Ramos (cell line): Measurements from ENCODE around the gene PNMT.

ENCODE experiments used
- in situ Hi-C: fragments of 300-500 bp; cut with MboI; formaldehyde crosslinking; loops from one replicate; pipeline ENCODE4 v1.14.3; 2022; ENCODE audit warnings: low sequenced_read_pairs; ENCODE audit not compliant: unreplicated experiment

Gene PNMT, protein sequence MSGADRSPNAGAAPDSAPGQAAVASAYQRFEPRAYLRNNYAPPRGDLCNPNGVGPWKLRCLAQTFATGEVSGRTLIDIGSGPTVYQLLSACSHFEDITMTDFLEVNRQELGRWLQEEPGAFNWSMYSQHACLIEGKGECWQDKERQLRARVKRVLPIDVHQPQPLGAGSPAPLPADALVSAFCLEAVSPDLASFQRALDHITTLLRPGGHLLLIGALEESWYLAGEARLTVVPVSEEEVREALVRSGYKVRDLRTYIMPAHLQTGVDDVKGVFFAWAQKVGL

DNA sequence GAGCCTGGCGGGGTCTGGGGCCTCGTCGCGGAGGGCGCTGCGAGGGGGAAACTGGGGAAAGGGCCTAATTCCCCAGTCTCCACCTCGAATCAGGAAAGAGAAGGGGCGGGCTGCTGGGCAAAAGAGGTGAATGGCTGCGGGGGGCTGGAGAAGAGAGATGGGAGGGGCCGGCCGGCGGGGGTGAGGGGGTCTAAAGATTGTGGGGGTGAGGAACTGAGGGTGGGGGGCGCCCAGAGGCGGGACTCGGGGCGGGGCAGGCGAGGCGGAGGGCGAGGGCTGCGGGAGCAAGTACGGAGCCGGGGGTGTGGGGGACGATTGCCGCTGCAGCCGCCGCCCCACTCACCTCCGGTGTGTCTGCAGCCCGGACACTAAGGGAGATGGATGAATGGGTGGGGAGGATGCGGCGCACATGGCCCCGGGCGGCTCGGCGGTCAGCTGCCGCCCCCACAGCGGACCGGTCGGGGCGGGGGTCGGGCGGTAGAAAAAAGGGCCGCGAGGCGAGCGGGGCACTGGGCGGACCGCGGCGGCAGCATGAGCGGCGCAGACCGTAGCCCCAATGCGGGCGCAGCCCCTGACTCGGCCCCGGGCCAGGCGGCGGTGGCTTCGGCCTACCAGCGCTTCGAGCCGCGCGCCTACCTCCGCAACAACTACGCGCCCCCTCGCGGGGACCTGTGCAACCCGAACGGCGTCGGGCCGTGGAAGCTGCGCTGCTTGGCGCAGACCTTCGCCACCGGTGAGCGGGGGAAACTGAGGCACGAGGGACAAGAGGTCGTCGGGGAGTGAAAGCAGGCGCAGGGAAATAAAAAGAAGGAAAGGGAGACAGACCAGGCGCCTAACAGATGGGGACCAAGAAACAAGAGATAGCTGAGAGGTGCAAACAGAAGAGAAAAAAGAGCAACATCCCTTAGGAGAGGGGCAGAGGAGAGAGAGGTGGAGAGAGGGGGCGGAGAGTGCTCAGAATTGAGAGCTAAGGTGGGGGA lies at the start of gene PNMT:
Gene PNMT, plus strand, starts transcription at position 509 of the 980 bp plus-strand sequence. Its CDS starts 23 bp downstream, at position 532.
- in situ Hi-C loops = no loop called here

GRCh38 chr17:39618956-39619785 lies 49.1 kb upstream of the PNMT start:
- in situ Hi-C loops = no loop called here

GRCh38 chr17:39619786-39620101 lies 48.5 kb upstream of the PNMT start:
- in situ Hi-C loops = no loop called here

DNA sequence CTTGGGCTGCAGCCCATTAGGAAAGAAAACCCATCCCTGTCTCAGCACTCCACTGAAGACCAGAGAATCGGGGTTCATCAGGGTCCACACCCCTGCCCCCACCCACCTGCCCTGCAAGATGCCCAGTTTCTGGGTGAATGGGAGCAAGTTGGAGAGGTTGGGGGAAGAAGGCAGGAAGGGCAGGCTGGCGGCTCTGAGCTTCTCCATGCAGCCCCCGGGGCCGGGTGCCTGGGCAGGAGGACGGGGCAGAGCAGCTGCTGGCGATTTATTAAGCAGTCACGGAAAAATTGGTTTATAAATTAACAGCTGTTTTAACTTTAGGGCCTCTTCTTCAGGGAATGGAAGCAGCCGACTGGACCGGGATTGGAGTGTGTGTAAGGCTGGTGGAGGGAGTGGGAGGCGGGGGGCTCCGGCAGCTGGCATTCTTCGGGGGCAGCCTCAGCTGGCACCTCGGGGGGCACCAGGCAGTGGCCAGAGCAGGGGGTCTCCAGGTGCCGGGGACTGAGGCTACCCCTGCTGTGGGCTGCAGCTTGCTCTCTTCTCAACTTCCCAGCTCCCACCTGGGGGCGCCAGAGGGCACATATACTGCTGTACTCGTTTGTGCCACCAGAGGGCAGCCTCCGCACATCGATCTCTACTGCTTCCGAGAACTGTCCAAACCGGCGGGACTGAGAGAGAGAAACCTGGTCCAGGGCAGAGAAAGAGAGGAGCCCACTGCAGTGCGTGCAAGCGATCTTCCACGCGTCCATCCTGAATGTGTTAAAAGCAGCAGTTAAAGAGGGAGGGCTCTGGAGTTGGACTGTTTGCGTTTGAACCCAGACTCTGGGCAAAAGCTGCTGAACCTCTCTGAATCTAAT lies 46.5 kb upstream of the PNMT start:
- in situ Hi-C loops = no loop called here

DNA sequence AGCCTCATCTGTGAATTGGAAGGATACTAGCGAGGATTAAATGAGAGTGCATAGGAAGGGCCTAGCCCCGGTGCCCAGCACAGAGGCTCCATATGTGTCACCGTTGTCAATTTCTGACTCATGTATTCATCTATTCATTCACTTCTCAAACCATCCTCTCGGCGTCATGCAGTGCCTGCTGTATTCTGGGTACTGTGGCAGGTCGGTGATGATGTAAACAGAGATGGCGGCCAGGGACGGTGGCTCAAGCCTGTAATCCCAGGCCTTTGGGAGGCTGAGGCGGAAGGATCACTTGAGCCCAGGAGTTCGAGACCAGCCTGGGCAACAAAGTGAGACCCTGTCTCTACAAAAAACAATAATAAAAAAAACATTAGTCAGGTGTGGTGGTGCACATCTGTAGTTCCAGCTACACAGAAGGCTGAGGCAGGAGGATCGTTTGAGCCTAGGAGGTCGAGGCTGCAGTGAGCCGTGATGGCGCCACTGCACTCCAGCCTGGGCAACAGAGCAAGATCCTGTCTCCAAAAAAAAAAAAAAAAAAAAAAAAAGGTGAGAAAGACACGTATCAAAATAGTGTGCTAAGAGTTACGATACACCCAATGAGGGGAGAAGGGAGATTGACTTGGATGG lies 45.8 kb upstream of the PNMT start:
- in situ Hi-C loops = no loop called here

DNA sequence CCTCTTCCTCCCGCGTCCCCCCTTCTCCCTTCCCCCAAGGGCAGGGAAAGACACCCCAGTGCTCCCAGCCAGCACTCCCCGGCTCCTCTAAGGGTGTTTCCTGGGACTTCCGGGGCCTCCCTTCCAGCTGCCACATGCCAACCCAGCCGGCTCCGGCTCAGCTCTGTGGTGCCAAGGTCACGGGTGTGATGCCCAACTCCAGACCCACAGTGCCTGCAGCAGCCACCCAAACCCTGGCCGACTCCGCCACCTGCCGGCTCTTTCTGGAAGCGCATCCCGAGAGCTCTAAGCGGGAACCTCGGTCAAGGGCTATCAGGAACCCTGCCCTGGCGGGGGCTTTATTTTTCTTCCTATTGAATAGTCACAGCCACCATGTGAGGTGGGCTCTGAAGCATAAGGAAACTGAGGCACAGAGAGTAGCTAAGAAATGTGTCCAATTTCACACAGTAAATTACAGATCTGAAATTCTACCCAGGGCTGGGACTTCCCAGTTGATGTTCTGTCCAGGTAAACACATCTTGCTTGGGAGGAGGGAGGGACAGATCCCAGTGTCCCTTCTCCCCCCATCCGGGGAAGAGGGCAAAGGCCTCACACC lies 44.8 kb upstream of the PNMT start:
- in situ Hi-C loops = no loop called here

GRCh38 chr17:39624313-39624712 lies 43.9 kb upstream of the PNMT start:
- in situ Hi-C loops = no loop called here

- in situ Hi-C loops = no loop called here
These were observed 43.0 kb upstream of the PNMT start for GRCh38 chr17:39625198-39625785.

DNA sequence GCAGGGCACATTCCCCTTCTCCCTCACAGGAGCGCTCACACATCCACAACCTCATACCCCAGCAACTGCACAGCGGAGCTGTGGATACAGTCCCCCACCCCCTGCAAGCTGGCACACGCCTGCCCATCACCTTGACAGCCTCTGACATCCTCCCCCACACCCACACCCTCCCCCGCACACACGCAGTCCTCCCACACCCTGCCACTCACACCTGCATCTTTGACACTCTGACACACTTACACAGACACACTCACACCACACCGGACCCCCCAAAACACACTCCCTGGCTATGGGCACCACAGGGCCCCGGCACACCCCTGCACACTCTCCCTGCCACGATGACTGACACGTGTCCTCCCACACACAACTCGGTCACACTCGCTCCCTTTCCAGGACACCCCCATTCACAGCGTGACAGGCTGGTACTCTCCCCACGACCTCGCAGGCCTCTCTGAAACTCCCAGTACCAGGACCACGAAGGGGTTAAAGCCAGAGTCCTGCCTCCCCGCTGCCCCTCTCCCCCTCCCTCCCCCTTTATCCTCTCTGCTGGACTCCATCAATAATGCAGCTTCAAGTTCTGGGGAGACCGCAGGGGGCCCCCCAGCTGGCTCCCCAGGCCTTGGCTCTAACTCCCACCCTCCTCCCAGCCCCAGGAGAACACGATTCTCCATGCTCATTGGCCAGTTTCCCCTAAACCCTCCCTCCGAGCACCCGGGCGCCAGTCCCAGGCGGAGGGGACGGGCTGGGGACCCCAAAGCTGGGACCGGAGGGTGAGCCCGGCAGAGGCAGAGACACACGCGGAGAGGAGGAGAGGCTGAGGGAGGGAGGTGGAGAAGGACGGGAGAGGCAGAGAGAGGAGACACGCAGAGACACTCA lies 41.8 kb upstream of the PNMT start, which contains the start of gene PPP1R1B:
Gene PPP1R1B, plus strand, starts transcription at position 782 of the 876 bp plus-strand sequence. CDS start 441 bp downstream, outside the sequence.
- in situ Hi-C loops = no loop called here

GRCh38 chr17:39627047-39627711 lies 41.1 kb upstream of the PNMT start:
- in situ Hi-C loops = no loop called here

- in situ Hi-C loops = no loop called here
These were observed 40.3 kb upstream of the PNMT start for GRCh38 chr17:39627712-39628516.

DNA sequence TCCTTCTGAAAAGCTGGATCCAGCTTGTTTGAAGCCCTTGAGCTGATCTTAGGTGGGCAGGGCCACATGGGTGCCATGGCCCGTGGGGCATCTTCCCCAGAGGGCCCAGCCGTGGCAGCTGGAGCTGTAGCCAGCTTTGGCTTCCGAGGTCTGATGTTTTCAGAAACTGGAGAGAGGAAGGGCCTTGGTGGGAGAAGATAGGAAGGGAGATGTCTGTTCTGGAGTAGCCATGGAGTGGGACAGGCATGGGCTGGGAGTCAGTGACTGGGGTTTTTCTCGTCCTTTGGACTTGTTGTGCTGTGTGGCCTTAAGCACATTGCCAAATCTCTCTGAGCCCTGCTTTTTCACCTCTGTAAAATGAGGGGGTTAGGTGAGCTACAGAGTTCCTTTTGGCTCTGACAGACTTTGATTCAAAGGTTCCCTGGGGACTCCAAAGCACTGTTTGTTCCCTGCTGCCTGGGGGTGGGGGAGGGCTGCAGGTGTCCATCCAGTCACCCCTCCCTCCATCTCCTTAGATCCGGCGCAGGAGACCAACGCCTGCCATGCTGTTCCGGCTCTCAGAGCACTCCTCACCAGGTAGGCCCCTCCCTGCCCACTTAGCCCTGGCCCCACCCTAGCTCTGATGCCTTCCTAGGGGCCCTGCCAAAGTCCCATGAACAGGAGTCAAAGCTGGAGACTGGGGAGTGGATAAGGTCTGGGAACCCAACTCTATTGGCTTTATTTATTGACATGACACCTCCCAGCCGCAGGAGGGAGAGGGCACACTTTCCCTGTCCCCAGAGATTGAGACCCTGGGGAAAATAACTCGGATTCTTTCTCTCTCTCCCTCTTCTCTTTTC lies 39.4 kb upstream of the PNMT start:
- in situ Hi-C loops = no loop called here

DNA sequence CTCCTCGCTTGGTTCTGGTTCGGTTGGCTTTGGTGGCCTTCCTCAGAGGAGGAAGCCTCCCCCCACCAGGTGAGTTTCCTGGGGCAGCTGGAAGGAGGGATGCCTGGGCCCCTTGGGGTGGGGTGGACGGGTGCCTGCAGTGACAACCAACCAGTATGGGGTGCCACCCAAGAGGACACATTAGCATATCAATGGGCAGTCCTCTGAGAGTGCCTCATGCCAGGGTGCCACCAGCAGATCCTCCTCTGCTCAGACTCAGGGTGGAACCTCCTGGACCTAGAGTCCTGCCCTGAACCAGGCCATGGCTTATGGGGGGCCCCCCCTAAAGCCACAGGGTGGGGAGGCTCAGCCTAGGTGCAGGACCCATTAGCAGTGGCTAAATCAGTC lies 38.8 kb upstream of the PNMT start:
- in situ Hi-C loops = no loop called here

DNA sequence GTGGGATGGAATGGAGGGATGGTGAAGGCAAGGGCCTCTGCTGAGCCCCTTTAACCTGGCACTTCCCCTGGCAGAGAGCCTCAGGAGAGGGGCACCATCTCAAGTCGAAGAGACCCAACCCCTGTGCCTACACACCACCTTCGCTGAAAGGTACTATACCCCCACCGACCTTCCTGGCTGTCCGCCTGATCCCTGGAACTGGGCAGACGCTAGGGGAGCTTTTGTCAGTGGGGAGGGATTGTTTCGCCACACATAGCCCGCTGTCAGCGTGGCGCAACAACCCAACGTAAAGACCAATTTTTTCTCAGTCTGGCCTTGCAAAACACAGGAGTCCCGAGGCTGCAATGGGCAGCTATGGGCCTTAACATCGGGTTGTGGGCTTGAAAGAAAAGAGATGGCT lies 38.4 kb upstream of the PNMT start:
- in situ Hi-C loops = no loop called here

GRCh38 chr17:39631403-39631802 lies 36.9 kb upstream of the PNMT start:
- in situ Hi-C loops = no loop called here
